NB4 (cell line): Measurements from ENCODE around the gene TMTC3.

Experiments used
- CTCF ChIP-seq: IDR thresholded peaks from one replicate; pipeline ENCODE4 v1.5.1; 2012; ENCODE audit warnings: low read depth, low read length
- MAX ChIP-seq: IDR thresholded peaks from 2 replicates; pipeline ENCODE4 v1.6.1; 2011; ENCODE audit warnings: low read depth, low read length
- MYC ChIP-seq: IDR thresholded peaks from 2 replicates; pipeline ENCODE4 v1.6.1; 2011; ENCODE audit warnings: low read depth, low read length
- POLR2A ChIP-seq: IDR thresholded peaks from 2 replicates; pipeline ENCODE4 v1.6.1; 2011; ENCODE audit warnings: mild to moderate bottlenecking; ENCODE audit not compliant: insufficient read length; ENCODE audit errors: extremely low read depth

- TF ChIP-seq CTCF (no peak), POLR2A (no peak), MYC (no peak), MAX (no peak)
These were observed 21.3 kb downstream of the TMTC3 start for GRCh38 chr12:88163371-88163770.
